ENCODE measurements around the gene CHMP2A.

The CHMP2A gene

DNA sequence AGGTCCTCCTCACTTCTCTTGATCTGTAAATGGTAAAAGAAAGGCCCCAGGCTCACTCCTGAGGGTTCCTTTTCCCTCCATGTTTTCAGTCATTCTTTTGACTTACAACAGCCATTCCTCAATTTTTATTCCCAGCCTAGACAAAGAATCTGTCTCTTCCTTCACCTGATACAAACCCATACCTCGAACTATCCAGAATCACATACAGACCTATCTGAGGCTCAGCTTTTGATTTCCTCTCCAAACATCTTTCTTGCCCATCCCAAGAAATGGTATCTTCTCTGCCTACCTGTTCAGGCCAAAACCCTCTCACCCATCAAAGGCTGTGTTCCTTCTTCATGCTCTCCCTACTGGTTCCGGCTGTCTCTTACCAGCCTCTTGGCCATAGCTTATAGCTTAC, 2.2 kb downstream of the CHMP2A start:
- Histone ChIP-seq H3K36me3 (ENCODE audit: control insufficient read depth, low read length) (peaks cover 94% of the 10 kb centered on the region), H3K4me3 (ENCODE audit: low read length) (no peak overlapping the region), H3K4me2 (ENCODE audit: low read length) (peak overlapping the region; percentile 74), H3K9me3 (ENCODE audit: control insufficient read depth, insufficient read depth, low read length) (no peaks in the 10 kb centered on the region), H4K20me1 (ENCODE audit: control insufficient read depth, insufficient read depth, low read depth, low read length) (no peaks in the 10 kb centered on the region; the same call in 1 of the 2 replicates), H3K27me3 (ENCODE audit: control insufficient read depth, low read length) (no peaks in the 10 kb centered on the region), H3K27ac (ENCODE audit: low read depth, low read length) (0 out of 2 replicates have a peak overlapping the region, but pooled peaks have one; percentile 8), H3K79me2 (ENCODE audit: control insufficient read depth, low read length) (peaks cover 62% of the 10 kb centered on the region), H3K4me1 (ENCODE audit: control insufficient read depth, low read length) (peaks cover 45% of the 10 kb centered on the region), H3K9me2 (replicated peaks; ENCODE audit: control insufficient read depth, low read length) (no peaks in the 10 kb centered on the region), H3F3A (ENCODE audit: control insufficient read depth, insufficient read depth) (peaks cover 49% of the 10 kb centered on the region)
- TF ChIP-seq, protein P1, sequence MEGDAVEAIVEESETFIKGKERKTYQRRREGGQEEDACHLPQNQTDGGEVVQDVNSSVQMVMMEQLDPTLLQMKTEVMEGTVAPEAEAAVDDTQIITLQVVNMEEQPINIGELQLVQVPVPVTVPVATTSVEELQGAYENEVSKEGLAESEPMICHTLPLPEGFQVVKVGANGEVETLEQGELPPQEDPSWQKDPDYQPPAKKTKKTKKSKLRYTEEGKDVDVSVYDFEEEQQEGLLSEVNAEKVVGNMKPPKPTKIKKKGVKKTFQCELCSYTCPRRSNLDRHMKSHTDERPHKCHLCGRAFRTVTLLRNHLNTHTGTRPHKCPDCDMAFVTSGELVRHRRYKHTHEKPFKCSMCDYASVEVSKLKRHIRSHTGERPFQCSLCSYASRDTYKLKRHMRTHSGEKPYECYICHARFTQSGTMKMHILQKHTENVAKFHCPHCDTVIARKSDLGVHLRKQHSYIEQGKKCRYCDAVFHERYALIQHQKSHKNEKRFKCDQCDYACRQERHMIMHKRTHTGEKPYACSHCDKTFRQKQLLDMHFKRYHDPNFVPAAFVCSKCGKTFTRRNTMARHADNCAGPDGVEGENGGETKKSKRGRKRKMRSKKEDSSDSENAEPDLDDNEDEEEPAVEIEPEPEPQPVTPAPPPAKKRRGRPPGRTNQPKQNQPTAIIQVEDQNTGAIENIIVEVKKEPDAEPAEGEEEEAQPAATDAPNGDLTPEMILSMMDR (IDR thresholded peaks at IDR 0.05; ENCODE audit: low read depth, low read length, poor library complexity, severe bottlenecking) = no peak
- no peak for TF ChIP-seq EZH2phosphoT487 (IDR thresholded peaks at IDR 0.05; ENCODE audit: borderline replicate concordance, low read length)

DNA sequence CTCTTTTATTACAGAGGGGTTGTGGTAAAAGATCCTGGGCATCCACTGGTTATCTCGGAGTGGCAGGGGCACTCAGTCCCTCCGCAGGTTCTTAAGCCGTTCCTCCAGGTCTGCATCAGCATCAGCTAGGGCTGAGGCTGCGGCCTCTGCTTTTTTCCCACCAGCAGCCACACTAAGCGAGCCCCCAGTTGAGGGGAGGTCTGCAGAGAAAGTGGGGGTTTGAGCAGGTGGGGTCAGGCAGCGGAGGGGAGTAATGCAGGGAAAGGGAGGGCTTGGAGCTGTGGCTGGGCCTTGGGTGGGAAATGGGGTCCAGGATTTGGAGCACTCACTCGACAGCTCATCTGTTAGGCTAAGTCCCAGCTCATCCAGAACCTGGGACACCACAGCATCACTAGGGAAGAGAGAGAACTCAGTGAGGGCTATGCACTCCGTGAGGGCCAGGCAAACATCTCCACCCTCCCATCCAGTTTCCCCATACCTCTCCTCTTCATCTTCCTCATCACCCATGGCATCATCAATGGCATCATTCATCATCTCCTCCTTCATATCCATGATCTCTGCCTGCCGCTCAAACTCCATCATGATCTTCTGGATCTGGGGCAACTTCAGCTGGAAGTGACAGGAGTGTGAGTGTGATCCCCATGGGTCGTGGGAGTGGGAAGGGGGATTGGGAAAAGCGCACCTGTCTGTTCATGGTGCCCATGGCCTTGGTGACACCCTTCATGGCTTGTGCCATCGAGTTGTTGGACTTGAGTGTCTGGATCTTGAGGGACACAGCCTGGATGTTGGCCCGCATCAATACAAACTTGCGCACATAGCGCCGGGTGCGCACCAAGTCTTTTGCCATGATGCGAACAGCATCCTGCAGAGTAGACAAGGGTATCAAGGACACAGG, 3.1 kb downstream of the CHMP2A start:
- peaks cover 62% of the 10 kb centered on the region for H3K79me2 ChIP-seq (ENCODE audit: control insufficient read depth, low read length)
- peak overlapping the region; percentile 74; the same call in 1 of the 2 replicates for H3K4me2 ChIP-seq (ENCODE audit: low read length)
- peaks cover 55% of the 10 kb centered on the region for H3F3A ChIP-seq (ENCODE audit: control insufficient read depth, insufficient read depth)
- H3K36me3 ChIP-seq (ENCODE audit: control insufficient read depth, low read length) = peaks cover 94% of the 10 kb centered on the region
- no peaks in the 10 kb centered on the region for H3K27me3 ChIP-seq (ENCODE audit: control insufficient read depth, low read length)
- no peak overlapping the region for H3K27ac ChIP-seq (ENCODE audit: low read depth, low read length)
- H3K4me3 ChIP-seq (ENCODE audit: low read length) = no peak overlapping the region
- H3K4me1 ChIP-seq (ENCODE audit: control insufficient read depth, low read length) = peaks cover 45% of the 10 kb centered on the region
- TF ChIP-seq, protein P1 (IDR thresholded peaks at IDR 0.05; ENCODE audit: low read depth, low read length, poor library complexity, severe bottlenecking) = no peak
- no peak for TF ChIP-seq EZH2phosphoT487 (IDR thresholded peaks at IDR 0.05; ENCODE audit: borderline replicate concordance, low read length)
- H3K9me3 ChIP-seq (ENCODE audit: control insufficient read depth, insufficient read depth, low read length) = no peaks in the 10 kb centered on the region
- no peaks in the 10 kb centered on the region for H3K9me2 ChIP-seq (replicated peaks; ENCODE audit: control insufficient read depth, low read length)
- peaks cover 7% of the 10 kb centered on the region for H4K20me1 ChIP-seq (ENCODE audit: control insufficient read depth, insufficient read depth, low read depth, low read length)

DNA sequence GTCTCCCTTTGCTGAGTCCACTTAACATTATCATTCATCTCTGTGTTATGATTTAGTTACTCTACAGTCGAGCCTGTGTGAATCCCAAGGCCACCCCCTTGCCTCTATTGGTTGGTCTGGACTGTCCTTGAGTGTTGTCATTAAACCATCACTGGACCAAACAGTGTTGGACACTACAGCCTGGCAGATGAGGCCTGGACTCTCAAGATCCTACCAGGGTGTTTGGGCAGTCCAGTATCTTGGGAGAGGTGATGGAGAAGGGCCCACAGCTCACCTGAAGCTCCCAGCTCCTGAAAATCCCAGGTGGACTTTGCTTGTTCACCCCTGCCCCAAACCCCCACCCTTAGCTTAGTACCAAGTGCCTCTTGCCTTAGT, 3.8 kb downstream of the CHMP2A start:
- H3K9me2 ChIP-seq (replicated peaks; ENCODE audit: control insufficient read depth, low read length) = no peaks in the 10 kb centered on the region
- H3K4me1 ChIP-seq (ENCODE audit: control insufficient read depth, low read length) = peaks cover 44% of the 10 kb centered on the region
- H3K4me2 ChIP-seq (ENCODE audit: low read length) = no peak overlapping the region
- H3K27ac ChIP-seq (ENCODE audit: low read depth, low read length) = no peak overlapping the region
- peaks cover 62% of the 10 kb centered on the region for H3K79me2 ChIP-seq (ENCODE audit: control insufficient read depth, low read length)
- no peak for TF ChIP-seq EZH2phosphoT487 (IDR thresholded peaks at IDR 0.05; ENCODE audit: borderline replicate concordance, low read length)
- TF ChIP-seq, protein P1 (IDR thresholded peaks at IDR 0.05; ENCODE audit: low read depth, low read length, poor library complexity, severe bottlenecking) = no peak
- peaks cover 58% of the 10 kb centered on the region for H3F3A ChIP-seq (ENCODE audit: control insufficient read depth, insufficient read depth)
- H3K36me3 ChIP-seq (ENCODE audit: control insufficient read depth, low read length) = peaks cover 94% of the 10 kb centered on the region
- no peaks in the 10 kb centered on the region for H3K9me3 ChIP-seq (ENCODE audit: control insufficient read depth, insufficient read depth, low read length)
- no peak overlapping the region for H3K4me3 ChIP-seq (ENCODE audit: low read length)
- no peaks in the 10 kb centered on the region for H3K27me3 ChIP-seq (ENCODE audit: control insufficient read depth, low read length)
- H4K20me1 ChIP-seq (ENCODE audit: control insufficient read depth, insufficient read depth, low read depth, low read length) = peaks cover 14% of the 10 kb centered on the region

Measured in DOHH2 (cell line).